Omental fat pad (tissue), 4 donors: Measurements from ENCODE around the gene BOK. TPM values are rescaled to one million over a fixed set of nuclear protein-coding genes. Genes with fewer than 3 reads are reported as not detected.

Experiments used
- ATAC-seq: fragments of 150-250 bp; one replicate; pipeline ENCODE4 v1.9.1; 2016; ENCODE audit warnings: mild to moderate bottlenecking, moderate library complexity; ENCODE audit not compliant: low FRiP score
- DNase-seq: peaks from one replicate; pipeline ENCODE4 v3.0.0-alpha.2; 2019; ENCODE audit warnings: low spot score
- total RNA-seq, 4 donors: library from RNA; depleted of rRNA; stranded (reverse); fragments of >200 nt; gene quantifications; one replicate each; pipeline ENCODE4 v1.1.0, GENCODE V29; 2016
- TF ChIP-seq, protein P1 (sequence below), 3 donors: fragments of 450-650 bp; IDR thresholded peaks; one replicate each; pipeline ENCODE4 v1.5.1; 2016 to 2017; ENCODE audit warnings: antibody characterized with exemption in 3 of 3, mild to moderate bottlenecking in 3 of 3, moderate library complexity in 2 of 3

Gene BOK
- total RNA-seq, 4 donors from 2014 or later, result 79.6 to 179 (median 88.2) TPM

- DNase-seq, result no peak
- ATAC-seq, result no peak
- TF ChIP-seq, protein P1, sequence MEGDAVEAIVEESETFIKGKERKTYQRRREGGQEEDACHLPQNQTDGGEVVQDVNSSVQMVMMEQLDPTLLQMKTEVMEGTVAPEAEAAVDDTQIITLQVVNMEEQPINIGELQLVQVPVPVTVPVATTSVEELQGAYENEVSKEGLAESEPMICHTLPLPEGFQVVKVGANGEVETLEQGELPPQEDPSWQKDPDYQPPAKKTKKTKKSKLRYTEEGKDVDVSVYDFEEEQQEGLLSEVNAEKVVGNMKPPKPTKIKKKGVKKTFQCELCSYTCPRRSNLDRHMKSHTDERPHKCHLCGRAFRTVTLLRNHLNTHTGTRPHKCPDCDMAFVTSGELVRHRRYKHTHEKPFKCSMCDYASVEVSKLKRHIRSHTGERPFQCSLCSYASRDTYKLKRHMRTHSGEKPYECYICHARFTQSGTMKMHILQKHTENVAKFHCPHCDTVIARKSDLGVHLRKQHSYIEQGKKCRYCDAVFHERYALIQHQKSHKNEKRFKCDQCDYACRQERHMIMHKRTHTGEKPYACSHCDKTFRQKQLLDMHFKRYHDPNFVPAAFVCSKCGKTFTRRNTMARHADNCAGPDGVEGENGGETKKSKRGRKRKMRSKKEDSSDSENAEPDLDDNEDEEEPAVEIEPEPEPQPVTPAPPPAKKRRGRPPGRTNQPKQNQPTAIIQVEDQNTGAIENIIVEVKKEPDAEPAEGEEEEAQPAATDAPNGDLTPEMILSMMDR (IDR thresholded peaks at IDR 0.05), result no peak
Measured at GRCh38 chr2:241575624-241576292, 17.2 kb downstream of the BOK start.

- TF ChIP-seq, protein P1 (IDR thresholded peaks at IDR 0.05), result no peak
- DNase-seq (no peak), ATAC-seq (no peak)
Measured at GRCh38 chr2:241576293-241576654, 17.7 kb downstream of the BOK start.

- no peak for ATAC-seq
- DNase-seq, result no peak
- TF ChIP-seq, protein P1 (IDR thresholded peaks at IDR 0.05), result no peak
Measured at GRCh38 chr2:241577413-241578122, 19.0 kb downstream of the BOK start.

DNA sequence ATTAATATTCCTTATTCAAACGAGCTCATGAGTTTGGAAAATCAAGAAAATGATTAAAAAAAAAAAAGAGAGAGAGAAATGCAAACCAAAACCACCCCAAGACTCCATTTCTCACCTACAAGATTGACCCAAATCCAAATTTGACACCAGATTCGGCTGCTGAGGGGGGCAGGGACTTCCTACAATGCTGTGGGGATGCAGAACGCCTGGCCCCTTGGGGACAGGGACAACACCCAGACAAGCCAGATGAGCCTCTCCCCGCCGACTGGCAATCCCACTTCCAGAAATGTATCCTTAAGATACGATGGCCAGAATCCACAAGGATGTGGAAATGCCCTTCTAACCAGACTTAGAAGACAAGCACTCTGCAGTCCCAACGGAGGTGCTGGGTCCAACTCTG, 20.7 kb downstream of the BOK start:
- TF ChIP-seq, protein P1 (IDR thresholded peaks at IDR 0.05), result no peak
- DNase-seq, result no peak
- ATAC-seq, result no peak

- TF ChIP-seq, protein P1 (IDR thresholded peaks at IDR 0.05), result no peak
- DNase-seq (no peak), ATAC-seq (no peak)
Measured at GRCh38 chr2:241582328-241582727, 23.8 kb downstream of the BOK start.

DNA sequence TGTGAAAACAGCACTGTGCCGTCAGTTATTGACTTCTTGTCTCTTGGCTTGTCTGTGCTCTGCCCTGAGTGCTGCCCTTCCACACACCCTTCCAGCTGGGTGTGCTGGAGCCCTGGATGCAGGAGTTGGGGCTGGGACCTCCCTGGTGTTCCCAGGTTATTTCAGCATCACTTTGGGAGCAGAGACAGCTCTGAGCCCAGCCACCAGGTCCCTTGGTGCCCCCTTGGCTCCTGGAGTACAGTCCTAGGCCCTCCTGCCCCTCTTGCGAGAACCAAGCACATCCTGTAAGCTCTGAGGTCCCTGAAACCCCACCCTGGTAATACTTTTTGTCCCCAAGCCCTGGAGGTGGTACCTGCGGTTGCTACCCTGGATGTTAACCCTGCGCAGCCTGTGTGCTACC, 24.3 kb downstream of the BOK start:
- TF ChIP-seq, protein P1 (IDR thresholded peaks at IDR 0.05), result no peak
- DNase-seq (no peak), ATAC-seq (no peak)

- TF ChIP-seq, protein P1 (IDR thresholded peaks at IDR 0.05), result no peak
- ATAC-seq (no peak), DNase-seq (no peak)
Measured at GRCh38 chr2:241584436-241584835, 25.9 kb downstream of the BOK start.
